Measurements from ENCODE around the gene PTX4. TPM values are rescaled to one million over a fixed set of nuclear protein-coding genes. Genes with fewer than 3 reads are reported as not detected.

PTX4 gene
- polyA plus RNA-seq, 3 donors = 0.19 TPM; not detected in 2

DNA sequence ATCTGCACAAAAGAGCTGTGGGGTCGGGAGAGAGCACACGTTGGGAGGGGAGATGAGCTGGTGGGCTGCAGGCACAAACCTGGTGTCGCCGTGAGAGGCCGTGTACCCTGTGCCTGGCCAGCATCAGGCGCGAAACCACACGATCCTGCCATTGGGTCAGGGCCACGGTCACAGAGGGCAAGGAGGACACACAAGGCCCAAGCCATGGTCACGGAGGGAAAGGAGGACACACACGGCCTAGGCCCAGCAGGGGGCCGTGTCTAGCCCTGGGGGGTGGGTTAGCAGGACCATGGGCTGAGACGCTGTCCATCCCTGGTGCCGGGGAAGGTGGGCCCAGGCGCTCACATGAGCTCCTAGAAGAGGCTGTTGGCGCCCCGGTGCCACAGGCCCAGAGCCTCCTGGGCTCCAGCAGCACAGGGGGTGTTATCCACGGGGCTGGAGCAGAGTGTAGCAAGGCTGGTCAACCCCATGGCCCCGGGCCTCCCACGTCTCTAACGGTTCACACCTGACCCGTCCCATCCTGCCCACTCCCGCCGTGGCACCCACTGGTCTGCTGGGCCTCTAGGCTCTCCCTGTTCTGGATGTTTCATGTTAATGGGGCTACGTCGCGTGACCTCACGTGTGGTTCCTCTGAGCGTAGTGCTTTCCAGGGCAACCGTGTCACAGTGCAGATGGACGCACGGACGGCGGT, 36.9 kb downstream of the PTX4 start:
- no peaks in the 10 kb centered on the region for H3K4me1 ChIP-seq (ENCODE audit: control insufficient read depth in 1 of 2, insufficient read depth in 2 of 2, low read length in 2 of 2)
- H3K36me3 Mint-ChIP-seq = peaks cover 68 to 89% of the 10 kb centered on the region in 2 donors

DNA sequence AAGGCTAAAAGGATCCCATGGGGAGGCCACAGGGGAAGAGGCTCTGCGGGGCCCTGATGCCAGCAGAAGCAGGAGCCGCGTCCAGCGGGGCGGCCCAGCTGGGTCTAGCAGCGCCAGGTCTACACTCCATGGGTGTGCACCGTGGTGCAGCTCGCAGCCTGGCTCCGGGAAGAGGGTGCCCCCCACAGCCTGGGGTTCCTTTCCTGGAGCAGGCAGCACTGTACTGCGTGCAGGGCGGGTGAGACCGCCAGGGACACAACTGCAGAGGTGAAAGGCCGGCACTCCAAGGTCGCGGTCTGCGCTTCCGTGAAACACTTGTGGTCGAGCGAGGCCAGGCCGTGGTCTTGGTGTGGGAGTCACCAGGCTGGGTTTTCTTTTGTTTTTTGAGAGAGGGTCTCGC, 37.9 kb downstream of the PTX4 start:
- Mint-ChIP-seq H3K36me3 (peaks cover 65 to 86% of the 10 kb centered on the region in 2 donors), H3K27me3 (ENCODE audit: low read depth in 3 of 3) (peaks cover 0 to 1% (median 0%) of the 10 kb centered on the region in 3 donors), H3K4me1 (no peaks in the 10 kb centered on the region), H3K9me3 (no peaks in the 10 kb centered on the region), H3K27ac (peak overlapping the region in 1 of 7 donors; percentile 25), H3K4me3 (no peak overlapping the region)
- TF ChIP-seq, protein P1, sequence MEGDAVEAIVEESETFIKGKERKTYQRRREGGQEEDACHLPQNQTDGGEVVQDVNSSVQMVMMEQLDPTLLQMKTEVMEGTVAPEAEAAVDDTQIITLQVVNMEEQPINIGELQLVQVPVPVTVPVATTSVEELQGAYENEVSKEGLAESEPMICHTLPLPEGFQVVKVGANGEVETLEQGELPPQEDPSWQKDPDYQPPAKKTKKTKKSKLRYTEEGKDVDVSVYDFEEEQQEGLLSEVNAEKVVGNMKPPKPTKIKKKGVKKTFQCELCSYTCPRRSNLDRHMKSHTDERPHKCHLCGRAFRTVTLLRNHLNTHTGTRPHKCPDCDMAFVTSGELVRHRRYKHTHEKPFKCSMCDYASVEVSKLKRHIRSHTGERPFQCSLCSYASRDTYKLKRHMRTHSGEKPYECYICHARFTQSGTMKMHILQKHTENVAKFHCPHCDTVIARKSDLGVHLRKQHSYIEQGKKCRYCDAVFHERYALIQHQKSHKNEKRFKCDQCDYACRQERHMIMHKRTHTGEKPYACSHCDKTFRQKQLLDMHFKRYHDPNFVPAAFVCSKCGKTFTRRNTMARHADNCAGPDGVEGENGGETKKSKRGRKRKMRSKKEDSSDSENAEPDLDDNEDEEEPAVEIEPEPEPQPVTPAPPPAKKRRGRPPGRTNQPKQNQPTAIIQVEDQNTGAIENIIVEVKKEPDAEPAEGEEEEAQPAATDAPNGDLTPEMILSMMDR (IDR thresholded peaks at IDR 0.05) = no peak
- no peak overlapping the region for H3K27ac ChIP-seq (ENCODE audit: low read depth in 1 of 2, low read length in 2 of 2)
- H3K9ac ChIP-seq (ENCODE audit: insufficient read depth, low read length, poor library complexity, severe bottlenecking) = no peak overlapping the region
- peaks cover 98 to 100% of the 10 kb centered on the region in 2 donors for H3K36me3 ChIP-seq (replicated peaks in 1 of 2; ENCODE audit: control insufficient read depth in 1 of 2, insufficient read depth in 2 of 2, low read length in 2 of 2)
- no peak overlapping the region for H3K4me2 ChIP-seq (replicated peaks; ENCODE audit: extremely low read depth, low read length, poor library complexity, severe bottlenecking)
- H3K4me3 ChIP-seq (replicated peaks in 1 of 3; ENCODE audit: low read depth in 2 of 3, low read length in 3 of 3) = no peak overlapping the region
- no peak for DNase-seq
- intact Hi-C loops (cut with micrococcal nuclease) = loop anchor here in 1 of 2 donors (10.0 kb wide), 1 partner anchor 54 kb away; no protein-coding TSS in a partner anchor
- no peak overlapping the region for H2AFZ ChIP-seq (ENCODE audit: insufficient read depth, low read depth, low read length, poor library complexity, severe bottlenecking)
- H4K20me1 ChIP-seq (ENCODE audit: insufficient read depth, low read length) = peaks cover 45% of the 10 kb centered on the region
- H3K9me3 ChIP-seq (replicated peaks in 1 of 2; ENCODE audit: control insufficient read depth in 1 of 2, insufficient read depth in 1 of 2, low read length in 2 of 2) = no peaks in the 10 kb centered on the region
- H3K79me2 ChIP-seq (ENCODE audit: insufficient read depth, low read length) = no peaks in the 10 kb centered on the region
- no peaks in the 10 kb centered on the region for H3K4me1 ChIP-seq (ENCODE audit: control insufficient read depth in 1 of 2, insufficient read depth in 2 of 2, low read length in 2 of 2)
- no peaks in the 10 kb centered on the region for H3K27me3 ChIP-seq (ENCODE audit: control insufficient read depth in 2 of 2, insufficient read depth in 2 of 2, low read length in 2 of 2)
- 98% methylated on average over 21 of the region's 21 CpGs for WGBS (ENCODE audit: insufficient coverage)

More for the DNA sequence above, 36.9 kb downstream of the PTX4 start:
- TF ChIP-seq, protein P1 (IDR thresholded peaks at IDR 0.05) = no peak
- Histone ChIP-seq H3K9ac (ENCODE audit: insufficient read depth, low read length, poor library complexity, severe bottlenecking) (no peak overlapping the region), H3K4me3 (replicated peaks in 1 of 3; ENCODE audit: low read depth in 2 of 3, low read length in 3 of 3) (no peak overlapping the region), H3K36me3 (replicated peaks in 1 of 2; ENCODE audit: control insufficient read depth in 1 of 2, insufficient read depth in 2 of 2, low read length in 2 of 2) (peaks cover 95 to 100% of the 10 kb centered on the region in 2 donors), H3K4me2 (replicated peaks; ENCODE audit: extremely low read depth, low read length, poor library complexity, severe bottlenecking) (no peak overlapping the region), H3K27ac (ENCODE audit: low read depth in 1 of 2, low read length in 2 of 2) (no peak overlapping the region), H2AFZ (ENCODE audit: insufficient read depth, low read depth, low read length, poor library complexity, severe bottlenecking) (no peak overlapping the region), H4K20me1 (ENCODE audit: insufficient read depth, low read length) (peaks cover 45% of the 10 kb centered on the region), H3K27me3 (ENCODE audit: control insufficient read depth in 2 of 2, insufficient read depth in 2 of 2, low read length in 2 of 2) (no peaks in the 10 kb centered on the region), H3K9me3 (replicated peaks in 1 of 2; ENCODE audit: control insufficient read depth in 1 of 2, insufficient read depth in 1 of 2, low read length in 2 of 2) (no peaks in the 10 kb centered on the region), H3K79me2 (ENCODE audit: insufficient read depth, low read length) (no peaks in the 10 kb centered on the region)
- no peak for DNase-seq
- Mint-ChIP-seq H3K27me3 (ENCODE audit: low read depth in 3 of 3) (peaks cover 0 to 1% (median 0%) of the 10 kb centered on the region in 3 donors), H3K27ac (peak overlapping the region in 5 of 7 donors; percentile 42 to 82 (median 60)), H3K4me3 (no peak overlapping the region), H3K9me3 (no peaks in the 10 kb centered on the region), H3K4me1 (no peaks in the 10 kb centered on the region)
- intact Hi-C loops (cut with micrococcal nuclease) = loop anchor here in 1 of 2 donors (10.0 kb wide), 1 partner anchor 53 kb away; no protein-coding TSS in a partner anchor
- 98% methylated on average over 32 of the region's 34 CpGs for WGBS (ENCODE audit: insufficient coverage)

Data from CD14-positive monocyte (primary cell).